NCI-H524 (cell line): ENCODE data around the gene ANKRD13B.
A peak's percentile ranks its signal among the peaks of the same experiment; 100 is the strongest.

ENCODE experiments used
- DNase-seq, 2 experiments: peaks; one replicate each; lab custom pipeline; 2025; lab: John Stamatoyannopoulos, UW

The ANKRD13B gene

GRCh38 chr17:29594519-29595090 is 1.7 kb downstream of the ANKRD13B start:
- no peak for DNase-seq

- no peak for DNase-seq
Measured at GRCh38 chr17:29595107-29595942, 2.4 kb downstream of the ANKRD13B start.

- no peak for DNase-seq
Measured at GRCh38 chr17:29595943-29596774, 3.2 kb downstream of the ANKRD13B start.

- DNase-seq = no peak
Measured at GRCh38 chr17:29596811-29597210, 3.9 kb downstream of the ANKRD13B start.

GRCh38 chr17:29597361-29598172 is 4.6 kb downstream of the ANKRD13B start:
- DNase-seq = peak; percentile 31 to 74

GRCh38 chr17:29603109-29603674 is 10.3 kb downstream of the ANKRD13B start:
- DNase-seq = no peak

GRCh38 chr17:29607557-29608195 is 14.7 kb downstream of the ANKRD13B start:
- no peak for DNase-seq

- no peak for DNase-seq
Measured at GRCh38 chr17:29608986-29609385, 16.1 kb downstream of the ANKRD13B start.

GRCh38 chr17:29610395-29610794 is 17.5 kb downstream of the ANKRD13B start:
- no peak for DNase-seq

GRCh38 chr17:29611351-29612093 is 18.6 kb downstream of the ANKRD13B start:
- no peak for DNase-seq

- no peak for DNase-seq
Measured at GRCh38 chr17:29612094-29612403, 19.1 kb downstream of the ANKRD13B start.

GRCh38 chr17:29612404-29613280 is 19.7 kb downstream of the ANKRD13B start:
- no peak for DNase-seq

GRCh38 chr17:29613352-29613837 is 20.5 kb downstream of the ANKRD13B start:
- no peak for DNase-seq

- DNase-seq = no peak
Measured at GRCh38 chr17:29613856-29614255, 20.9 kb downstream of the ANKRD13B start.

GRCh38 chr17:29614349-29615047 is 21.6 kb downstream of the ANKRD13B start:
- no peak for DNase-seq

GRCh38 chr17:29615048-29615385 is 22.1 kb downstream of the ANKRD13B start:
- DNase-seq = peak in 1 of 2 experiments; percentile 54

GRCh38 chr17:29615492-29616299 is 22.8 kb downstream of the ANKRD13B start:
- peak; percentile 66 to 90 for DNase-seq
